GM23338 (cell line): Measurements from ENCODE around the gene NTRK3. TPM values are rescaled to one million over a fixed set of nuclear protein-coding genes. Genes with fewer than 3 reads are reported as not detected.

Experiments used
- ATAC-seq: fragments of 200-7000 bp; cut with Tn5 transposase; 3 replicates; pipeline ENCODE4 v1.9.1; 2020
- DNase-seq: peaks from one replicate; pipeline ENCODE4 v3.0.0-alpha.2; 2015; ENCODE audit warnings: low spot score
- H2AFZ ChIP-seq: fragments of 200-600 bp; sonication (generic); 2 replicates; pipeline ENCODE4 v1.8.0; 2016; ENCODE audit warnings: antibody characterized with exemption, mild to moderate bottlenecking, moderate library complexity
- H3F3A ChIP-seq: fragments of 200-600 bp; sonication (generic); replicated peaks from 2 replicates; pipeline ENCODE4 v1.8.0; 2017; ENCODE audit warnings: antibody characterized with exemption, mixed run types, low read depth
- H3K27ac ChIP-seq: fragments of 200-600 bp; sonication (generic); 2 replicates; pipeline ENCODE4 v1.6.1; 2016; ENCODE audit warnings: low read depth
- H3K27me3 ChIP-seq: fragments of 200-600 bp; sonication (generic); 2 replicates; pipeline ENCODE4 v1.8.0; 2016; ENCODE audit warnings: mild to moderate bottlenecking, mixed run types, moderate library complexity; ENCODE audit not compliant: insufficient read depth
- H3K36me3 ChIP-seq: fragments of 200-600 bp; sonication (generic); 2 replicates; pipeline ENCODE4 v1.8.0; 2016; ENCODE audit warnings: mild to moderate bottlenecking; ENCODE audit not compliant: insufficient read depth
- H3K4me1 ChIP-seq: fragments of 200-600 bp; sonication (generic); 2 replicates; pipeline ENCODE4 v1.8.0; 2016; ENCODE audit warnings: mild to moderate bottlenecking, moderate library complexity; ENCODE audit not compliant: insufficient read depth
- H3K4me2 ChIP-seq: fragments of 200-600 bp; sonication (generic); 2 replicates; pipeline ENCODE4 v1.7.1; 2017; ENCODE audit warnings: mixed run types
- H3K4me3 ChIP-seq: fragments of 200-600 bp; sonication (generic); 2 replicates; pipeline ENCODE4 v1.6.1; 2016; ENCODE audit warnings: mixed run types
- H3K79me2 ChIP-seq: fragments of 200-600 bp; sonication (generic); replicated peaks from 2 replicates; pipeline ENCODE4 v1.8.0; 2017; ENCODE audit warnings: mild to moderate bottlenecking; ENCODE audit not compliant: insufficient read depth
- H3K9me2 ChIP-seq: fragments of 200-600 bp; sonication (generic); 2 replicates; pipeline ENCODE4 v1.8.0; 2017; ENCODE audit not compliant: insufficient read depth
- H4K20me1 ChIP-seq: fragments of 200-600 bp; sonication (generic); replicated peaks from 2 replicates; pipeline ENCODE4 v1.8.0; 2017; ENCODE audit warnings: mild to moderate bottlenecking; ENCODE audit not compliant: insufficient read depth
- H3K27ac Mint-ChIP-seq: 2 replicates; pipeline ENCODE4 v1.8.0; 2020; ENCODE audit warnings: inconsistent platforms, mild to moderate bottlenecking, moderate library complexity, mixed read lengths
- H3K27me3 Mint-ChIP-seq: 3 replicates; pipeline ENCODE4 v1.8.0; 2022; ENCODE audit warnings: low read depth, mild to moderate bottlenecking, moderate library complexity, mixed read lengths, inconsistent platforms; ENCODE audit not compliant: insufficient read depth, poor library complexity
- H3K36me3 Mint-ChIP-seq: 3 replicates; pipeline ENCODE4 v1.8.0; 2021; ENCODE audit warnings: low read depth, mild to moderate bottlenecking, inconsistent platforms, moderate library complexity, mixed read lengths
- H3K4me1 Mint-ChIP-seq: 3 replicates; pipeline ENCODE4 v1.8.0; 2020; ENCODE audit warnings: mild to moderate bottlenecking, inconsistent platforms, mixed read lengths
- H3K4me3 Mint-ChIP-seq: 3 replicates; pipeline ENCODE4 v1.8.0; 2021; ENCODE audit warnings: moderate library complexity, mild to moderate bottlenecking, inconsistent platforms, mixed read lengths
- H3K9me3 Mint-ChIP-seq: 3 replicates; pipeline ENCODE4 v1.8.0; 2020; ENCODE audit warnings: moderate library complexity, mild to moderate bottlenecking, inconsistent platforms, mixed read lengths
- CREB1 ChIP-seq: fragments of 250-450 bp; sonication (Bioruptor Pico); IDR thresholded peaks from 2 replicates; pipeline ENCODE4 v1.5.0; 2020; ENCODE audit warnings: low read depth, mild to moderate bottlenecking, moderate library complexity
- CTCF ChIP-seq, 2 experiments: fragments of 200-600 bp in 1 of 2; sonication (generic) in 1 of 2; conservative IDR thresholded peaks; 2 replicates each; pipeline versions ENCODE4 v1.5.1 to v1.6.1; 2016 to 2017; ENCODE audit warnings: antibody characterized with exemption in 2 of 2, low read depth in 2 of 2, mild to moderate bottlenecking in 2 of 2, moderate library complexity in 1 of 2
- EZH2 ChIP-seq: fragments of 200-600 bp; sonication (generic); IDR thresholded peaks from one replicate; pipeline ENCODE4 v1.8.0; 2017; ENCODE audit warnings: antibody characterized with exemption, mild to moderate bottlenecking, low read depth; ENCODE audit not compliant: unreplicated experiment
- EZH2phosphoT487 ChIP-seq: fragments of 200-600 bp; sonication (generic); IDR thresholded peaks from one replicate; pipeline ENCODE4 v1.8.1; 2018; ENCODE audit warnings: antibody characterized with exemption; ENCODE audit not compliant: unreplicated experiment
- JUNB ChIP-seq: IDR thresholded peaks from one replicate; pipeline ENCODE4 v1.6.1; 2016; ENCODE audit warnings: antibody characterized with exemption; ENCODE audit not compliant: unreplicated experiment
- NANOG ChIP-seq: IDR thresholded peaks from 2 replicates; pipeline ENCODE4 v1.6.1; 2016; ENCODE audit warnings: antibody characterized with exemption, borderline replicate concordance
- REST ChIP-seq: IDR thresholded peaks from one replicate; pipeline ENCODE4 v1.6.1; 2018; ENCODE audit warnings: antibody characterized with exemption; ENCODE audit not compliant: unreplicated experiment
- ZNF114 ChIP-seq: fragments of 250-450 bp; sonication (Bioruptor Pico); IDR thresholded peaks from 2 replicates; pipeline ENCODE4 v1.5.0; 2020; ENCODE audit warnings: mild to moderate bottlenecking, moderate library complexity
- ZNF462 ChIP-seq: fragments of 250-450 bp; sonication (Bioruptor Pico); IDR thresholded peaks from 2 replicates; pipeline ENCODE4 v1.5.0; 2020; ENCODE audit warnings: mild to moderate bottlenecking, moderate library complexity
- polyA plus RNA-seq: library from polyadenylated mRNA; unstranded; fragments of >200 nt; fragmentation: Nextera tagmentation; extraction: Ambion mirVana; gene quantifications from 2 replicates; pipeline ENCODE4 v1.2.1, GENCODE V29; 2016
- total RNA-seq: library from RNA; depleted of rRNA; stranded (reverse); fragments of >200 nt; shearing (Covaris generic); gene quantifications from 2 replicates; pipeline ENCODE4 v1.2.3, GENCODE V29; 2014

Gene NTRK3
- total and polyA plus RNA-seq, 2 experiments from 2014 or later: 3.1 to 5.3 TPM

GRCh38 chr15:88246081-88246480 is 10.5 kb downstream of the NTRK3 start (continued):
- TF ChIP-seq EZH2phosphoT487 (no peak), JUNB (no peak), CTCF (conservative IDR thresholded peaks at IDR 0.05; ENCODE audit: low read depth in 2 of 2) (no peak), ZNF114 (CRISPR knock-in tag) (no peak), EZH2 (no peak), CREB1 (CRISPR knock-in tag) (no peak), REST (no peak)

GRCh38 chr15:88243895-88244787 is 12.4 kb downstream of the NTRK3 start:
- H3K4me1 Mint-ChIP-seq: peaks cover 20% of the 10 kb centered on the region
- no peak overlapping the region for H3K4me3 Mint-ChIP-seq
- ATAC-seq (peak; percentile 18), DNase-seq (peak; percentile 71)
- no peaks in the 10 kb centered on the region for H3K9me3 Mint-ChIP-seq
- no peak overlapping the region for H3K27ac Mint-ChIP-seq
- H3K27me3 ChIP-seq: no peaks in the 10 kb centered on the region
- peaks cover 8% of the 10 kb centered on the region for H3K27me3 Mint-ChIP-seq
- H4K20me1 ChIP-seq: 0 out of 2 replicates have a peak, but pooled peaks cover 3% of the 10 kb centered on the region
- no peaks in the 10 kb centered on the region for H3K79me2 ChIP-seq
- no peak overlapping the region for H2AFZ ChIP-seq
- H3K4me1 ChIP-seq: no peaks in the 10 kb centered on the region; the same call in 1 of the 2 replicates
- no peak overlapping the region for H3K4me3 ChIP-seq
- no peaks in the 10 kb centered on the region for H3K36me3 ChIP-seq
- H3F3A ChIP-seq: no peaks in the 10 kb centered on the region
- H3K27ac ChIP-seq: no peak overlapping the region
- H3K9me2 ChIP-seq: peaks cover 9% of the 10 kb centered on the region; the same call in 1 of the 2 replicates
- no peaks in the 10 kb centered on the region for H3K36me3 Mint-ChIP-seq
- no peak overlapping the region for H3K4me2 ChIP-seq
- peak; percentile 62; the same call in 1 of the 2 replicates for TF ChIP-seq ZNF462 (CRISPR knock-in tag)
- no peak for TF ChIP-seq NANOG
- TF ChIP-seq EZH2phosphoT487: no peak
- TF ChIP-seq ZNF114 (CRISPR knock-in tag): no peak
- TF ChIP-seq JUNB: no peak
